Measurements from ENCODE around the gene RSPH3.
"Not testable (repeated sequence)": the region's sequence is repeated elsewhere in the genome, so short reads cannot be mapped to it uniquely, and the experiment has no call there.

Gene RSPH3

GRCh38 chr6:158999666-159000403, at the start of gene RSPH3:
Gene RSPH3 (minus strand): TSS chr6:159000202. CDS start chr6:158999550, 652 bp downstream.
- DNase-seq (ENCODE audit: low read depth), result peak; percentile 90

GRCh38 chr6:159047891-159048685, 48.1 kb upstream of the RSPH3 start:
- DNase-seq (ENCODE audit: low read depth), result no peak

DNA sequence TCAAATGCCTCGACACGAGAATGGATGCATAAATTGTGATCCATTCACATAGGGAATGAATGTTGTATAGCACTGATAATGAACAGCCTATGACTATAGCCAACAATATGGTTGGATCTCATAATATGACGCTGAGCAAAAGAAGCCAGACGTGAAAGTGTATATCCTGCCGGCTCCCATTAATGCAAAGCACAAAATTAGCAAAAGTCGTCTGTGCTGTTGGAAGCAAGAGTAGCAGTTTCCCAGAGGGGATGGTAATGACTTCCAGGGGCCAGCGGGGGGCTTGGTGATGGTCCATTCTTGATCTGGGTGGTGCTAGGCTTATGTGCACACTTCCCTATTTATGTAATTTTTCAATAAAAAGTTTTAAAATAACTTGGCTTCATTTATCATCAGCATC, 45.8 kb upstream of the RSPH3 start:
- no peak for DNase-seq (ENCODE audit: low read depth)

DNA sequence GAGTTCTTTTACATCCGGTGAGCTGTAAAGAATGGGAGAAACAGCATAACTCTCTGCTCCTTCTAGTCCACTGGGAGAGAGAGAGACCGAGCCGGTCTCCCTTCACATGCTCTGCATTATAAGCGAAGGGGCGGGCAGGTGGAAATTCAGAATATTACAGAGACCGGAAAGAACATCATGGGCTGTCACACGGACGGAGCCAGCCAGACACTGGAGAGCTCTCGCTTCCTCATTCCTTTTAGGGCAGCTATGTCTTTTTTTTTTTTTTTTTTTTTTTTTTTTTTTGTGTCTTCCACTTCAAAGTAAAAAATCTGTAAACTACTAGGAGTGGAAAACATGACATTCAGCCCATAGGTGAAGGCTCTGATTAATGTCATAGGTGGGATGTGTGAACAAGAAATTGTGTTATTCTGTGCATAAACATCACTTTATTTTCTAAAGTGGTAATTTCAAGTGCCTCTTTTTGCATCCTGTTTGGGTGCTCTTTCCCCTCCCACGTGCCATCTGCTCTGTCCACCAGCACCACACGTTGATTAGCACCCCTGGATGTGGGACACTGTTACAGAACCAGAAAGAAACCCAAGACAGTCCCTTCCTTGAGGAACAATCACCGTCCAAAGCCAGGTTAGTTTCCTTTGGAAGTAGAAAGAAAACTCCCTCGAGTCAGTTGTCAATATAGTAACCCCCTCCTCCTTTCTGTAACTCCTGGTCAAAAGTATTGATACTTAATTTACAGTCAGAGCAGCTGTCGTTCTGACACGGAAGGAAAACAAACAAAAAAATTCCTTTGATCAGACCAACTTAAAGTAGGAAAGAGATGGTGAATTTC, 45.1 kb upstream of the RSPH3 start, which contains the start of gene TAGAP:
Gene TAGAP, minus strand, starts transcription at position 93 of the 829 bp plus-strand sequence. CDS start 845 bp downstream, outside the sequence.
- peak; percentile 82 for DNase-seq (ENCODE audit: low read depth)

- DNase-seq (ENCODE audit: low read depth), result no peak
Observed at GRCh38 chr6:159043947-159044346, 43.9 kb upstream of the RSPH3 start.

- no peak for DNase-seq (ENCODE audit: low read depth)
Observed at GRCh38 chr6:159043251-159043650, 43.2 kb upstream of the RSPH3 start.

GRCh38 chr6:159042826-159043181, 42.8 kb upstream of the RSPH3 start:
- DNase-seq (ENCODE audit: low read depth), result no peak

DNA sequence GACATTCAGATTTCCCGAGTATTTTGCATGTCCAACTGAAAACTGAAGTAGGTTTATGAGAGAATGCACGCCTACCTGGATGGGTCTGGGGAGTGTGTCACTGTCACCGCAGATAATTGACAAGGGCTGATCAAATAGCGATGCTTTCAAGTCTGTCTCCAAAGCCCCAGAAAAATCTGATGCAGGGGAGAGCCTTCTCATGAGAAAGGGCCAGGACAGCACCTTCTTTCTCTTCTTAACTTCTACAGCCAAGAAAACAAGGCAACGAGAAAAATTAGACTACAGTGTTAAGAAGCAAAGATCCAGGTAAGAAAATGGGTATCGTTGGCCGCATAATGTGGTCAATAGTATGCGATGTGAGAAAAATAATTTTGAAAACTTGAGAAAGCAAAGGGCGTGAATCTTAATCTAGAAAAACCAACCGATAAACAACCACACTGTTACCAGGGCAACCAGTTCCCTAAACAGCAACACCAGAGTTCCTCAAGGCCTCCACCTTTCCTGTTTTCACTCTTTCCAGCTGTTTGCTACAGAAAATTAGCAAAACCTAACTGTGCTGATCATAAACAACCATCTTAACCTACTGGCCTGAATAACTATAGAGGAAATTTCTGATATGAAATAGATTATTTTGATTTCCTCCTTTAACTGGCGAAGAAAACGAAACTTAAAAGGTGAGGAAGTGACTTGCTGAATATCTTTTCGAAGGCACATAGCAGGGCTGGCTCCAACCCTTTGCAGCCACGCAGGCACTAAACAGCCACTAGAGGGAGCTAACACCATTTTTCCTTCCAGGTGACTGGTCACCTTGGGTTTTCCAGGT, 42.2 kb upstream of the RSPH3 start:
- DNase-seq (ENCODE audit: low read depth), result peak; percentile 66

DNA sequence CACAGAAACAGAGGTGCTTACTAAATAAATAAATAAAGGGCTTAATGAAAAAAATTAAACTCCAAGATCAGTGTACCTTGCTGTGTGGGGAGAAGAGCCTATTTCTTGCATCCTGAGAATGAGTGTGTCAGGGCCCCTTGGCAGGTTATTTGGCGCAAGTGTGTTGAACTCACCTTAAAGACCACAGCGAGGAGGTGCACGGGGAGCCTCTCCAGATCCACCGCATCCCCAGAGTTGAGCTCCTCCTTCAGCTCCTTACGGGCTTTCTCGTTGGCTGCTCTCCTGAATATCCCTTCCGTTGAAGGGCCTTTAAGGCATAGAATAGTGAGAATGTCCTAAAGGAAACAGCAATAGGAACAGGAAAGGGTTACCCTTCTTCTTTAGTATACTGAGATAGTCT, 41.2 kb upstream of the RSPH3 start:
- DNase-seq (ENCODE audit: low read depth), result no peak

- DNase-seq (ENCODE audit: low read depth), result no peak
Observed at GRCh38 chr6:159039885-159040258, 39.9 kb upstream of the RSPH3 start.

DNA sequence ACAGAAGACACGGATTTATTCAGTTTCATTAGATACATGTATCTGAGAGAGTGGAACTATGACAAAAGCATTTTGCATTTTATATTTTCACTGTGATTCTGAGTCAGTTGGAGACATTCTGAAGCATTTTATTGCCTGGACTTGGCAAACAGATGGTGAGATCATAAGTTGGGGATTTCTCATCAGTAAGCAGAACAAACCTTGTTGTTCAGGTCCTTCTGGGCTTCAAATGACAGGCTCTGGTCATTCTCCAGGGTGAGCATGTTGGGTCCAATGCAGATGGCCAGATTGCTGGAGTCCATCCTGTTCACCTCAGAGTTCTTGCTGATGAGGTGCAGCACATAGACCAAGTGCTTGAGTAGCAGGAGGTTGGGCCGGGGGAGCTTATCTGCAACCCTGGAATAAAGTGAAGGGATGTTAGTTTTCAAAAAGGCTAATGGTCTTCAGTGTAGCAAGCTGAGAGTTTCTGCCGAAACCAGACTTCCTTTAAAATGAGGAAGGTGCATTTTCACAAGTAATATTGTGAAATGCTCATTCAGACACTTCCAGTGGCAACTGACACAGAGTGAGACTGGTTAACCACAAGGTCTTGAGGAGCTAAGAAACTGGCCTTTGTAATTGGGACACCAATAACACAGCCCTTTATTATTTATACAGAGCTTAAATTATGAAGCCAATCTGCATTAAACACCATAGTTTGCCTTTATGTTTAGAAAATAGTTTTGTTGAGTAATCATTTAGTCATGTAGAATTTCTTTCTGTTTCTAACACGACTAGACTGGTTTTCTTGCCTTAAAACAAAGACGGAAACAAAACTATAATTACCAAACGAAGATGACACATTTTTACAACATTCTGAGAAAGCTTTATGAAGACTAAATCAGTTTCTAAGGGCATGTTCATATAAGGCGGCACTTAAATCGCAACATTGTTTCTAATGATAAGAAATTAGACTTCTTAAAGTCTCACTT, 39.2 kb upstream of the RSPH3 start:
- DNase-seq (ENCODE audit: low read depth), result no peak

- not testable (repeated sequence) for DNase-seq (ENCODE audit: low read depth)
Observed at GRCh38 chr6:159038318-159038717, 38.3 kb upstream of the RSPH3 start.

- no peak for DNase-seq (ENCODE audit: low read depth)
Observed at GRCh38 chr6:159037756-159038290, 37.8 kb upstream of the RSPH3 start.

DNA sequence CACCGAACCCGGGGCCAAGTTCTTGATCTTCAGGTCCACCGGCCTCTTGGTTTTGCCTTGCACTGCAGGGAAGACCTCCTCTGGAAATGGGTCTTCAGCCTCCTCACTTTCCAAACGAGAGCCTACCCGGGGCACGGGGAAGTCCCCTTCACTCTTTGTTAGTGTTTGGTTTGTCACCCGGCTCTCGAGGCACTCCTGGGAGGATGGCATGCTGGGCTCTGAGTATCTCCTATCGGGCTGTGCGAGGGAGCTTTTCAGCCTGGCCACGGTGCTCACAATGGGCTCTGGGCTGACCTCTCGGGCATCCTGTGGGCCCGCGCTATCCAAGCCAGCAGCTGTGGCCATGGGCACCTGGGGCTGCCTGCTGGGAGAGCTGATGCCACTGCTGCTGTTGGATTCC, 36.7 kb upstream of the RSPH3 start:
- DNase-seq (ENCODE audit: low read depth), result no peak

- no peak for DNase-seq (ENCODE audit: low read depth)
Observed at GRCh38 chr6:159035891-159036290, 35.9 kb upstream of the RSPH3 start.

GRCh38 chr6:159033160-159034049, 33.4 kb upstream of the RSPH3 start:
- no peak for DNase-seq (ENCODE audit: low read depth)

DNA sequence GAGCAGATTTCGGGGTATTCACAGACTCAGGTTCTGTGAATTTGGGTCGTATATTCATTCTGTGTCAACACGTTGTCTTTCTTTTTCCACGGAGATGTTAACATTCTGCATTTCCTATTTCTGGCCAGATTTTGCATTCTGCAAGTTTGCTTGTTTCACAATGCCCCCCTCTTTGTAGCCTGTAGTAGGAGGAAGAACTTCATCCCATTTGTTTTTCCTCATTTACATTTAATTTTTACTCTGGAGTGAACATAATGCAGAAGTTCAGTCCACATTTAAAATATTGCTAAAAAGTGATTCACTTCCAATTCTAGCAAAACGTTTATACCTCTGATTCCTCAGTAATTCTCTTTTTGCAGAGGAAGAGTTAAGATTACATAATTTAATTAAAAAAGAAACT, 31.8 kb upstream of the RSPH3 start:
- DNase-seq (ENCODE audit: low read depth), result no peak

DNA sequence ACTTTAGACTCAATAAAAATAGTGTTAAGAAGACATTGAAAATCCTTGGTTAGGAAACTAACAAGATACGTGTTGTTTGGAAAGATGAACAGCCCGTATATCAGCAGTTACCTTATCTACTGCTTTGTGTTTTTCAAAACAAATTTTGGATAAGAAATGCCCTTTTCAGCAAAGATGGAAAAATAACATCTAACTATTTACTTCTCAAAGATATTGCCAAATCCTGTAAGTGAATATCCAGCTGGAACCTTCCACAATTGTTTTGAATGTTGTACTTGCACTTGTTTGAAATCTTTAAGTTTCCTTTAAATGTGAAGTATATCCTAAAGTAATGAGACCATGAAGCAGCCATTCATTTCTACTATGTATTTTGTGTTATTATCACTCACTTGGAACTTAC, 30.2 kb upstream of the RSPH3 start:
- no peak for DNase-seq (ENCODE audit: low read depth)

GRCh38 chr6:159025224-159025623, 25.2 kb upstream of the RSPH3 start:
- DNase-seq (ENCODE audit: low read depth), result not testable (repeated sequence)
